Stomach (tissue), 9 donors: ENCODE measurements around the gene GDPGP1. TPM values are rescaled to one million over a fixed set of nuclear protein-coding genes. Genes with fewer than 3 reads are reported as not detected.

Source experiments
- DNase-seq, 2 donors: peaks; one replicate each; pipeline versions ENCODE4 v3.0.0 to v3.0.0-alpha.2; 2013 to 2019
- H3K27ac ChIP-seq, 5 donors: fragments of 200-600 bp in 4 of 5; sonication (generic) in 4 of 5; one replicate each; pipeline ENCODE4 v1.5.1; 2013 to 2019; ENCODE audit warnings: mild to moderate bottlenecking in 1 of 5, moderate library complexity in 1 of 5
- H3K27me3 ChIP-seq, 3 donors: fragments of 200-600 bp; sonication (generic); one replicate each; pipeline ENCODE4 v1.5.1; 2017 to 2019; ENCODE audit warnings: mixed run types in 1 of 3
- H3K36me3 ChIP-seq, 4 donors: fragments of 200-600 bp; sonication (generic); 1 replicate in 3 of 4; 2 replicates in 1 of 4; pipeline ENCODE4 v1.5.1; 2016 to 2019
- H3K4me1 ChIP-seq, 4 donors: fragments of 200-600 bp; sonication (generic); one replicate each; pipeline ENCODE4 v1.5.1; 2016 to 2019
- H3K4me3 ChIP-seq, 4 donors: fragments of 200-600 bp; sonication (generic) in 3 of 4; one replicate each; pipeline ENCODE4 v1.5.1; 2016 to 2019; ENCODE audit warnings: mild to moderate bottlenecking in 1 of 4
- H3K9me3 ChIP-seq, 4 donors: fragments of 200-600 bp; sonication (generic); one replicate each; pipeline ENCODE4 v1.5.1; 2016 to 2019
- CTCF ChIP-seq, 7 experiments: fragments of 450-650 bp in 4 of 7; fragments of 200-600 bp in 3 of 7; sonication (generic) in 3 of 7; IDR thresholded peaks; one replicate each; pipeline ENCODE4 v1.5.1; 2016 to 2019; ENCODE audit warnings: antibody characterized with exemption in 7 of 7, control low read depth in 2 of 7, mild to moderate bottlenecking in 1 of 7
- EP300 ChIP-seq: sonication (generic); formaldehyde crosslinking; IDR thresholded peaks from one replicate; pipeline ENCODE4 v1.6.1; 2017; ENCODE audit warnings: antibody characterized with exemption
- POLR2A ChIP-seq, 4 donors: fragments of 450-650 bp; IDR thresholded peaks; one replicate each; pipeline ENCODE4 v1.6.1; 2016; ENCODE audit warnings: antibody characterized with exemption in 4 of 4, control low read depth in 2 of 4, mild to moderate bottlenecking in 1 of 4, moderate library complexity in 1 of 4
- POLR2AphosphoS5 ChIP-seq, 3 donors: sonication (generic); formaldehyde crosslinking; IDR thresholded peaks; one replicate each; pipeline ENCODE4 v1.6.1; 2016; ENCODE audit warnings: antibody characterized with exemption in 3 of 3
- WGBS, 5 donors: extraction: QIAGEN DNeasy Blood & Tissue Kit in 3 of 5; methylation state at CpG; one replicate each; pipeline versions ENCODE4 v1.1.5 to v1.1.7; 2013 to 2018; 5-methylcytosine and 5-hydroxymethylcytosine counted together
- intact Hi-C: fragments of 100-400 bp; cut with DNase I; formaldehyde crosslinking; loops from one replicate; pipeline ENCODE4 v1.15.1; 2023; ENCODE audit warnings: low total_unique reads
- polyA plus RNA-seq, 3 donors: library from polyadenylated mRNA; stranded (reverse); fragments of 200-250 nt; gene quantifications; one replicate each; pipeline ENCODE4 v1.2.3, GENCODE V29; 2013
- total RNA-seq, 5 donors: library from RNA; depleted of rRNA; stranded (reverse); fragments of >200 nt; gene quantifications; one replicate each; pipeline versions ENCODE4 v1.1.0 to v1.2.3, GENCODE V29; 2014 to 2016
- donor health status: healthy with polysubstance abuse.
- donor health status: Bipolar disorder and iron deficiency.
- donor health status: healthy.

GDPGP1 gene
- total and polyA plus RNA-seq, 8 donors: under 0.01 to 26.6 (median 3.2) TPM; not detected in 1

DNA sequence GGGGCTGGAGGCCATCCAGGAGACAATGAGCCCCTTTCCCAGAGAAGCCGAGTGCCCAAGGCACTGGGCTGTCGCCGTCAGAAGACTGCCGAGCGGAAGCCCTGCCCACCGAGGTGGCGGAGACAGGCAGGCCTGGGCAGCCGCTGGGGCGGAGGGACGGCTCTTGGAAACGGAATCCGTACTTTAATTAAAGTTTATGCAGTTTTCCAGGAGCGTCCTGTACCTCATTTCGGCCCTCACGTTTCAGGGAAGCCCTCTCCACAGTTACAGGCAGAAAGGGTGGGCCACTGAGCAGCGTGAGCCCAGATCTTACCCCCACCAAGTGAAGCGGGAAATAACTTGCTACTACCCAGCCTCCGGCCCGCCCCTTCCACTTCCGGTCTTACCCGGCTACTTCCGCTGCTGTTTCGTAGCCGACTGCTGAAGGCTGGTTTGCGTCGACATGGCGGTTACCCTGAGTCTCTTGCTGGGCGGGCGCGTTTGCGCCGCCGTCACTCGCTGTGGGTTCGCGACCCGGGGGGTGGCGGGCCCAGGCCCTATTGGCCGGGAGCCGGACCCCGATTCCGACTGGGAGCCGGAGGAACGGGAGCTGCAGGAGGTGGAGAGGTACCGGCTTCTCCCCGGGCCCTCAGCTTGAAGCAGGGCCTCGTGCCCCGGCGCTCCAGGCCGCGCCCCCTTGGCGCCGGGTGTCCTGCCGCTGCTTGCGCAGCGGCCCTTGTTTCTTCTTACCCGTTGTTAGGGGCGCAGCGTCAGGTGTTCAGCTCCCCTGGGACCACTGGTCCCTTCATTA lies 31.5 kb downstream of the GDPGP1 start, which contains the start of gene NGRN:
NGRN (plus strand) TSS at position 402 of the 790 bp plus-strand sequence; CDS start at position 443, 41 bp downstream.
- H3K27me3 ChIP-seq: no peaks in the 10 kb centered on the region
- H3K4me1 ChIP-seq: peaks cover 26 to 50% (median 42%) of the 10 kb centered on the region in 4 donors
- H3K4me3 ChIP-seq: peak within 1 kb of the TSS; percentile 59 to 76 (median 66)
- H3K27ac ChIP-seq: peak within 1 kb of the TSS; percentile 90 to 99 (median 96)
- intact Hi-C loops: no loop called here
- H3K36me3 ChIP-seq: peaks cover 0 to 20% (median 16%) of the 10 kb centered on the region in 4 donors
- no peaks in the 10 kb centered on the region for H3K9me3 ChIP-seq
- DNase-seq: peak; percentile 93 to 98
- 0 to 1% (median 0%) methylated on average over 39 to 59 of the region's 59 CpGs for WGBS, 5 donors
- TF ChIP-seq POLR2AphosphoS5 (IDR thresholded peaks at IDR 0.05) (peak; percentile 86 to 95 (median 92)), CTCF (IDR thresholded peaks at IDR 0.05) (no peak), EP300 (no peak), POLR2A (IDR thresholded peaks at IDR 0.05) (peak in 2 of 4 donors; percentile 32 to 67)

GRCh38 chr15:90266061-90266431 lies 32.0 kb downstream of the GDPGP1 start:
- TF ChIP-seq EP300 (no peak), POLR2A (IDR thresholded peaks at IDR 0.05) (no peak), POLR2AphosphoS5 (IDR thresholded peaks at IDR 0.05) (no peak), CTCF (IDR thresholded peaks at IDR 0.05) (no peak)
- Histone ChIP-seq H3K4me1 (peaks cover 26 to 56% (median 45%) of the 10 kb centered on the region in 4 donors), H3K9me3 (no peaks in the 10 kb centered on the region), H3K4me3 (peak overlapping the region; percentile 59 to 76 (median 66)), H3K27ac (peak overlapping the region; percentile 90 to 99 (median 96)), H3K36me3 (peaks cover 2 to 25% (median 22%) of the 10 kb centered on the region in 4 donors), H3K27me3 (no peaks in the 10 kb centered on the region)
- peak; percentile 28 to 71 for DNase-seq
- 0 to 1% (median 0%) methylated on average over 15 to 16 of the region's 16 CpGs for WGBS, 5 donors
- intact Hi-C loops: no loop called here

DNA sequence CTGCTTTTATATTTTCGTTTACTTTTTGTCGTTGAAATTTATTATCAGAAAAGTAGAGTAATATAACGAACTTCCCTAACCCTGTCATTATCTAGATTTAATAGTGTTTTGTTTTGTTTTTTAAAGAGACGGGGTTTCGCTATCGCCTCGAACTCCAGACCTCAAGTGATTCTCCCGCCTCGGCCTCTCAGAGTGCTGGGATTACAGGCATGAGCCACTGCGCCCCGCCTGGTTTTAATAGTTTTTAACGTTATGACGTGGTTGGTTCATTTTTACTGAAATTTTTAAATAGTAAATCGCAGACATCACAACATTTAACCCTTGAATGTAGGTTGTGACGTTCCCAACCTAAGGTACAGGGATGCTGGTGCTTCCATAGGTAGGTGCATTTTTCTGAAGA lies 32.5 kb downstream of the GDPGP1 start:
- DNase-seq: peak; percentile 23 to 28
- intact Hi-C loops: no loop called here
- Histone ChIP-seq H3K4me3 (peak overlapping the region; percentile 59 to 76 (median 66)), H3K27me3 (no peaks in the 10 kb centered on the region), H3K4me1 (peaks cover 26 to 60% (median 46%) of the 10 kb centered on the region in 4 donors), H3K36me3 (peaks cover 6 to 30% (median 26%) of the 10 kb centered on the region in 4 donors), H3K27ac (peak overlapping the region; percentile 90 to 99 (median 96)), H3K9me3 (no peaks in the 10 kb centered on the region)
- no peak for TF ChIP-seq EP300
- TF ChIP-seq POLR2AphosphoS5 (IDR thresholded peaks at IDR 0.05): no peak
- TF ChIP-seq CTCF (IDR thresholded peaks at IDR 0.05): no peak
- no peak for TF ChIP-seq POLR2A (IDR thresholded peaks at IDR 0.05)
- 5 to 10% (median 6%) methylated on average over 15 of the region's 15 CpGs for WGBS, 5 donors

- no peaks in the 10 kb centered on the region for H3K27me3 ChIP-seq
- 57 to 86% (median 62%) methylated on average over 1 of the region's 1 CpG for WGBS, 5 donors
- DNase-seq: no peak
- peak overlapping the region in 2 of 4 donors; percentile 63 to 76 for H3K4me3 ChIP-seq
- TF ChIP-seq POLR2A (IDR thresholded peaks at IDR 0.05) (no peak), CTCF (IDR thresholded peaks at IDR 0.05) (no peak), EP300 (no peak), POLR2AphosphoS5 (IDR thresholded peaks at IDR 0.05) (no peak)
- H3K9me3 ChIP-seq: no peaks in the 10 kb centered on the region
- H3K4me1 ChIP-seq: peaks cover 26 to 72% (median 53%) of the 10 kb centered on the region in 4 donors
- H3K27ac ChIP-seq: no peak overlapping the region
- intact Hi-C loops: no loop called here
- peaks cover 19 to 49% (median 46%) of the 10 kb centered on the region in 4 donors for H3K36me3 ChIP-seq
Observed at GRCh38 chr15:90268415-90268814, 34.4 kb downstream of the GDPGP1 start.
